HEK293 (cell line): ENCODE results near the gene SLC28A1.

Experiments
- CTCF ChIA-PET: fragments of 350-600 bp; formaldehyde crosslinking; extraction: SDS; loops from one replicate; lab custom pipeline; 2021; ENCODE audit warnings: antibody characterized with exemption; lab: Yijun Ruan, JAX
- POLR2A ChIA-PET: fragments of 300-600 bp; formaldehyde crosslinking; extraction: SDS; loops from one replicate; lab custom pipeline; 2020; ENCODE audit warnings: antibody characterized with exemption, inconsistent platforms; lab: Yijun Ruan, JAX
- H3K27ac ChIP-seq: fragments of 200-500 bp; sonication (Bioruptor generic); 2 replicates; pipeline ENCODE4 v1.5.1; 2014; ENCODE audit warnings: low read depth, low read length, control low read depth, inconsistent platforms; ENCODE audit errors: extremely low read depth
- H3K36me3 ChIP-seq, 2 experiments: fragments of 200-500 bp in 1 of 2; sonication (Bioruptor generic) in 1 of 2; 1 replicate in 1 of 2; 2 replicates in 1 of 2; pipeline ENCODE4 v1.5.1; 2014 to 2017; ENCODE audit warnings: inconsistent platforms in 2 of 2, low read length in 2 of 2; ENCODE audit not compliant: control insufficient read depth in 2 of 2, insufficient read depth in 1 of 2
- H3K4me1 ChIP-seq: fragments of 200-500 bp; sonication (Bioruptor generic); 2 replicates; pipeline ENCODE4 v1.5.1; 2014; ENCODE audit warnings: mild to moderate bottlenecking, low read length, inconsistent platforms; ENCODE audit not compliant: control insufficient read depth, insufficient read depth
- H3K4me3 ChIP-seq: 2 replicates; pipeline ENCODE4 v1.5.1; 2011; ENCODE audit warnings: low read depth, mild to moderate bottlenecking, control low read depth, low read length, moderate library complexity
- H3K9me3 ChIP-seq: fragments of 200-500 bp; sonication (Bioruptor generic); 2 replicates; pipeline ENCODE4 v1.5.1; 2014; ENCODE audit warnings: low read depth, low read length, inconsistent platforms; ENCODE audit not compliant: control insufficient read depth, insufficient read depth
- ATF2 ChIP-seq: fragments of 450-650 bp; formaldehyde crosslinking; IDR thresholded peaks from 2 replicates; pipeline ENCODE4 v1.5.1; 2016; ENCODE audit warnings: missing biosample characterization, missing genetic modification characterization, low read depth
- INSM2 ChIP-seq: fragments of 450-650 bp; formaldehyde crosslinking; IDR thresholded peaks from 2 replicates; pipeline ENCODE4 v1.5.1; 2016; ENCODE audit warnings: missing biosample characterization, missing genetic modification characterization
- KLF7 ChIP-seq: fragments of 450-650 bp; formaldehyde crosslinking; IDR thresholded peaks from 2 replicates; pipeline ENCODE4 v1.5.1; 2016; ENCODE audit warnings: missing biosample characterization, missing genetic modification characterization, borderline replicate concordance
- MEIS1 ChIP-seq: sonication (generic); formaldehyde crosslinking; IDR thresholded peaks from 2 replicates; pipeline ENCODE4 v1.8.1; 2022; ENCODE audit warnings: missing genetic modification reagents, mild to moderate bottlenecking, borderline replicate concordance
- SCRT2 ChIP-seq: fragments of 450-650 bp; formaldehyde crosslinking; IDR thresholded peaks from 2 replicates; pipeline ENCODE4 v1.5.1; 2016; ENCODE audit warnings: missing biosample characterization, missing genetic modification characterization
- ZBTB20 ChIP-seq: fragments of 450-650 bp; formaldehyde crosslinking; IDR thresholded peaks from 2 replicates; pipeline ENCODE4 v1.5.1; 2016; ENCODE audit warnings: missing biosample characterization, missing genetic modification characterization
- ZBTB48 ChIP-seq: fragments of 450-650 bp; formaldehyde crosslinking; IDR thresholded peaks from 2 replicates; pipeline ENCODE4 v1.5.1; 2016; ENCODE audit warnings: missing biosample characterization, missing genetic modification characterization
- ZFP37 ChIP-seq: fragments of 450-650 bp; formaldehyde crosslinking; IDR thresholded peaks from 2 replicates; pipeline ENCODE4 v1.5.1; 2016; ENCODE audit warnings: missing biosample characterization, missing genetic modification characterization
- ZNF132 ChIP-seq: fragments of 450-650 bp; formaldehyde crosslinking; IDR thresholded peaks from 2 replicates; pipeline ENCODE4 v1.5.1; 2017; ENCODE audit warnings: missing biosample characterization, missing genetic modification characterization, borderline replicate concordance
- ZNF138 ChIP-seq: fragments of 450-650 bp; formaldehyde crosslinking; IDR thresholded peaks from 2 replicates; pipeline ENCODE4 v1.5.1; 2016; ENCODE audit warnings: missing biosample characterization, missing genetic modification characterization, borderline replicate concordance
- ZNF140 ChIP-seq: fragments of 450-650 bp; formaldehyde crosslinking; IDR thresholded peaks from 2 replicates; pipeline ENCODE4 v1.5.1; 2016; ENCODE audit warnings: missing biosample characterization, missing genetic modification characterization
- ZNF157 ChIP-seq: fragments of 450-650 bp; formaldehyde crosslinking; IDR thresholded peaks from 2 replicates; pipeline ENCODE4 v1.5.1; 2016; ENCODE audit warnings: missing biosample characterization, missing genetic modification characterization
- ZNF16 ChIP-seq: fragments of 450-650 bp; formaldehyde crosslinking; IDR thresholded peaks from 2 replicates; pipeline ENCODE4 v1.5.1; 2016; ENCODE audit warnings: low read depth, missing biosample characterization, missing genetic modification characterization
- ZNF23 ChIP-seq: fragments of 450-650 bp; formaldehyde crosslinking; IDR thresholded peaks from 2 replicates; pipeline ENCODE4 v1.5.1; 2016; ENCODE audit warnings: missing biosample characterization, missing genetic modification characterization, borderline replicate concordance
- ZNF404 ChIP-seq: fragments of 450-650 bp; formaldehyde crosslinking; IDR thresholded peaks from 2 replicates; pipeline ENCODE4 v1.5.1; 2017; ENCODE audit warnings: missing biosample characterization, missing genetic modification characterization
- ZNF423 ChIP-seq: fragments of 450-650 bp; formaldehyde crosslinking; IDR thresholded peaks from 2 replicates; pipeline ENCODE4 v1.5.1; 2016; ENCODE audit warnings: missing biosample characterization, missing genetic modification characterization
- ZNF501 ChIP-seq: fragments of 450-650 bp; formaldehyde crosslinking; IDR thresholded peaks from 2 replicates; pipeline ENCODE4 v1.5.1; 2016; ENCODE audit warnings: missing biosample characterization, missing genetic modification characterization
- ZNF510 ChIP-seq: fragments of 450-650 bp; formaldehyde crosslinking; IDR thresholded peaks from 2 replicates; pipeline ENCODE4 v1.5.1; 2018; ENCODE audit warnings: mild to moderate bottlenecking, missing genetic modification characterization, missing biosample characterization; ENCODE audit not compliant: insufficient replicate concordance
- ZNF518A ChIP-seq: fragments of 450-650 bp; formaldehyde crosslinking; conservative IDR thresholded peaks from 2 replicates; pipeline ENCODE4 v1.5.1; 2016; ENCODE audit warnings: low read depth, missing biosample characterization, missing genetic modification characterization
- ZNF521 ChIP-seq: fragments of 450-650 bp; formaldehyde crosslinking; IDR thresholded peaks from 2 replicates; pipeline ENCODE4 v1.5.1; 2017; ENCODE audit warnings: missing biosample characterization, mild to moderate bottlenecking, missing genetic modification characterization
- ZNF600 ChIP-seq: fragments of 450-650 bp; formaldehyde crosslinking; IDR thresholded peaks from 2 replicates; pipeline ENCODE4 v1.5.1; 2016; ENCODE audit warnings: missing biosample characterization, missing genetic modification characterization
- ZNF645 ChIP-seq: fragments of 450-650 bp; formaldehyde crosslinking; IDR thresholded peaks from 2 replicates; pipeline ENCODE4; 2016; ENCODE audit warnings: missing biosample characterization, missing genetic modification characterization
- ZNF660 ChIP-seq: fragments of 450-650 bp; IDR thresholded peaks from 2 replicates; pipeline ENCODE4 v1.5.1; 2018; ENCODE audit warnings: missing biosample characterization, mild to moderate bottlenecking, missing genetic modification characterization
- ZNF785 ChIP-seq: fragments of 450-650 bp; formaldehyde crosslinking; IDR thresholded peaks from 2 replicates; pipeline ENCODE4 v1.5.1; 2016; ENCODE audit warnings: missing biosample characterization, missing genetic modification characterization
- ZSCAN23 ChIP-seq: fragments of 450-650 bp; formaldehyde crosslinking; IDR thresholded peaks from 2 replicates; pipeline ENCODE4 v1.5.1; 2016; ENCODE audit warnings: missing biosample characterization, missing genetic modification characterization

SLC28A1 gene

GRCh38 chr15:84852212-84852611 is 32.2 kb upstream of the SLC28A1 start (continued):
- no peak for TF ChIP-seq ZNF501 (tag by site-specific recombination)
- TF ChIP-seq ZNF660 (tag by site-specific recombination): no peak
- TF ChIP-seq SCRT2 (tag by site-specific recombination): no peak
- TF ChIP-seq INSM2 (tag by site-specific recombination): no peak
- no peak for TF ChIP-seq KLF7 (tag by site-specific recombination)
- TF ChIP-seq ZNF16 (tag by site-specific recombination): no peak
- TF ChIP-seq ZNF518A (tag by site-specific recombination): no peak
- TF ChIP-seq, all 188 proteins: peak for 0

- H3K4me3 ChIP-seq: no peak overlapping the region
- TF ChIP-seq ATF2 (no peak), ZNF645 (tag by site-specific recombination) (no peak), ZNF501 (tag by site-specific recombination) (no peak), ZNF521 (tag by site-specific recombination) (no peak), ZNF138 (tag by site-specific recombination) (no peak), ZBTB20 (no peak), ZNF600 (tag by site-specific recombination) (no peak), ZBTB48 (tag by site-specific recombination) (no peak)
- POLR2A ChIA-PET: interaction anchor here (0.6 kb wide), 1 partner anchor 201 kb away, joined by 3 read pairs; the partner anchor contains the start of gene WDR73
- no peaks in the 10 kb centered on the region for H3K4me1 ChIP-seq
- no peaks in the 10 kb centered on the region for H3K36me3 ChIP-seq
- CTCF ChIA-PET: interaction anchor here (0.7 to 1.3 kb wide), 4 partner anchors 9 to 73 kb away, joined by 3 to 4 read pairs (median 3); no protein-coding TSS in a partner anchor
- no peak overlapping the region for H3K27ac ChIP-seq
- H3K9me3 ChIP-seq: no peaks in the 10 kb centered on the region
Measured at GRCh38 chr15:84855136-84855535, 29.3 kb upstream of the SLC28A1 start.

GRCh38 chr15:84855765-84856164 is 28.7 kb upstream of the SLC28A1 start:
- Histone ChIP-seq H3K36me3 (no peaks in the 10 kb centered on the region), H3K4me3 (no peak overlapping the region), H3K9me3 (no peaks in the 10 kb centered on the region), H3K4me1 (no peaks in the 10 kb centered on the region), H3K27ac (no peak overlapping the region)
- TF ChIP-seq ZNF510 (no peak), ZNF404 (tag by site-specific recombination) (no peak), ZSCAN23 (no peak), MEIS1 (CRISPR knock-in tag) (no peak), ZNF140 (tag by site-specific recombination) (no peak), ZNF132 (tag by site-specific recombination) (no peak), ZNF157 (tag by site-specific recombination) (no peak), ZFP37 (tag by site-specific recombination) (no peak), ZNF23 (no peak), ZNF785 (no peak), ZNF423 (tag by site-specific recombination) (no peak)
- CTCF ChIA-PET: interaction anchor here (0.8 to 1.7 kb wide), 2 partner anchors 11 to 73 kb away, joined by 4 to 5 read pairs; no protein-coding TSS in a partner anchor
- POLR2A ChIA-PET: no interaction called here
